Left colon (tissue), 2 donors: ENCODE measurements around the gene CERS5. TPM values are rescaled to one million over a fixed set of nuclear protein-coding genes. Genes with fewer than 3 reads are reported as not detected.
"Not testable (repeated sequence)": the region's sequence is repeated elsewhere in the genome, so short reads cannot be mapped to it uniquely, and the experiment has no call there.

Experiments
- ATAC-seq: fragments of 200-7000 bp; cut with Tn5 transposase; one replicate; pipeline ENCODE4 v1.9.1; 2020; ENCODE audit warnings: mild to moderate bottlenecking, moderate library complexity
- DNase-seq, 2 donors: peaks; one replicate each; pipeline ENCODE4 v3.0.0-alpha.2; 2020
- intact Hi-C, 2 donors: fragments of 100-400 bp; cut with DNase I in 1 of 2; cut with micrococcal nuclease in 1 of 2; formaldehyde crosslinking; loops; one replicate each; pipeline versions ENCODE4 v1.11.2 to v1.14.0; 2022; cut with DNase I, micrococcal nuclease
- total RNA-seq, 2 donors: library from RNA; stranded (reverse); fragmentation: NEBNext Ultra II Directional; extraction: Animal tissue kit (Norgen Biotek cat#: 25700); gene quantifications; one replicate each; pipeline ENCODE4 v1.2.1, GENCODE V29; 2021
- donor health status: DM: no; HTN: no; CAD: no.
- donor health status: DM: yes; HTN: yes; CAD: no.

The CERS5 gene
- total RNA-seq, 2 donors from 2014 or later = 19.7 to 24.8 TPM

DNA sequence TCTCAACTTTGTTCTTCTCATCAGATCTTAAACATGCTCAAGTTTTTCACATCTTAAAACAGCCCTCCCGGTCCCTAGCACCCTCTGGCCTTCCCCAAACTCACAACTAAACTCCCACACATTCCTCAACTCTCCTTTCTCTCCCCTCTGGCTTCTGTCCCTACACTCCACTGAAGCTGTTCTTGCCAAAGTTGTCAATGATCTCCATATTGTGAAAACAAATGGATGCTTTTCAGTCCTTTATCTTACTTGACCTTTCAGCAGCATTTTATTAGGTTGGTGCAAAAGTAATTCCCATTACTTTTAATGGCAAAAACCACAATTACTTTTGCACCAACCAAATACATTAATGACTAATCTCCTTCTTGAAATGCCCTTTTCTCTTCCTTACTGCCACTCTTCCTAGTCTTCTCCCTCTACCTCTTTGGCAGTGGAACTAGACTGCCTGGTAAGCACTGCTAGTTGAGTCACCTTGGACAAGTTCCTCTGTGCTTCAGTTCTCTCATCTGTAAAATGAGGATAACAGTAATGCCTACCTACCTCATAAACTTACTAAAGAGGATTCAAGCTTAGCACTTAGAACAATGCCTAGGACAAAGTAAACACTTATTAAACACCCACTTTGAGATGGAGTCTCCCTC is 16.0 kb downstream of the CERS5 start:
- DNase-seq = no peak
- intact Hi-C loops = no loop called here
- no peak for ATAC-seq

DNA sequence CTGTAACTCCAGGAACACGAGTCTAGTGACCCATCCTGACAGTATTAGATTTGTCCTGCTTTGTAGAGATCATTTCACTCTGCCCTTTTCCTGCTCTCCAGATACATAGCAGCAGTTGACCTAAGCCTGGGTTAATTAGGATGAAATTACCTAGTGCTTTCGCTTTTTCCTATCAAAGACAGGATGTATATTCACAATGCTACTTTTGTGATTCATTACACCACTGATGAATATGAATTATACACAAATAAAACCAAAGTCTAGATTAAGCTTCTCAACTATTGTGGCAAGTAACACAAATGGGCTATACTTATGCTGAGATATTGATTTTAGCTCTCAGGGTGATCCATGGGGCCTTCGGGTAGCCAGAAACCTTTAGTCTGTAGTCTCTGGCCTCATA is 17.9 kb downstream of the CERS5 start:
- DNase-seq (no peak), ATAC-seq (no peak)
- intact Hi-C loops = no loop called here

DNA sequence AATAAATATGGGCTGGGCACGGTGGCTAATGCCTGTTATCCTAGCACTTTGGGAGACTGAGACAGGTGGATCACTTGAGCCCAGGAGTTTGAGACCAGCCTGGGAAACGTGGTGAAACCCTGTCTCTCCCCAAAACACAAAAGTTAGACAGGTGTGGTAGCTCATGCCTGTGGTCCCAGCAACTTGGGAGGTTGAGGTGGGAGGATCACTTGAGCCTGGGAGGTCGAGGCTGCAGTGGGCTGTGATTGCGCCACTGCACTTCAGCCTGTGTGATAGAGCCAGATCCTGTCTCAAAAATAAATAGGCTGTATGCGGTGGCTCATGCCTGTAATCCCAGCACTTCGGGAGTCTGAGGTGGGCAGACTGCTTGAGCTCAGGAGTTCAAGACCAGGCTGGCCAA is 19.2 kb downstream of the CERS5 start:
- intact Hi-C loops, DNase-seq, ATAC-seq: not testable (repeated sequence)

DNA sequence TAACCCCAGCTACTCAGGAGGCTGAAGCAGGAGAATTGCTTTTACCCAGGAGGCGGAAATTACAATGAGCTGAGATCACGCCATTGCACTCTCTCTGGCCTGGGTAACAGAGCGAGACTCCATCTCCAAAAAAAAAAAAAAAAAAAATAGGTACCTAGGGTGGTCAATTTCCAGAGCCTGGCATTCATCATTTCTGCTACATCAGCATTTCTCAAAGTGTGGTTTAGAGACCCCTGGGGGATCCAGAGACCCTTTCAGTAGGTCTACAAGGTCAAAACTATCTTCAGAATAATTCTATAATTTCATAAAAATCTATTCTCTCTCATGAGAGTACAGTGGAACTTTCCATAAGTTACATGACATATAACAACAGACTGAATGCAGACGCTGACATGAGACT is 19.9 kb downstream of the CERS5 start:
- no peak for DNase-seq
- intact Hi-C loops = no loop called here
- ATAC-seq = no peak

DNA sequence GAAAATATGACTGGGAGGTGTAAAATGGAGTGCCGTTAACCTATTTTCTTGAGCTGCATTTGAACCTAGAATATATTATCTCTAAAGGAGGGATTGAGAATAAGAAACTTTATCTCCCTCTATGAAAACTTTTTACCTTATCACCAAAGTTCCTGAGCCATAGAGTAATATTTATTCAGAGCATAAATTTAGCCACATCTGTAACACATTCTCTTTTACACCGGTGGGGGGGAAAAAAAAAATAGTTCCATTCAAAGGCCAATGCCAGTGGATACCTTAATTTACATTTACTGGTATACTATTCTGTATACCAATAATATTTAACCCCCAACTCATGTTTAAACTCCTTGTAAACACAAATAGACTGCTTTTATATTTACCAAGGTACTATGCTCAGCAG is 21.7 kb downstream of the CERS5 start:
- ATAC-seq = no peak
- no peak for DNase-seq
- intact Hi-C loops = no loop called here

DNA sequence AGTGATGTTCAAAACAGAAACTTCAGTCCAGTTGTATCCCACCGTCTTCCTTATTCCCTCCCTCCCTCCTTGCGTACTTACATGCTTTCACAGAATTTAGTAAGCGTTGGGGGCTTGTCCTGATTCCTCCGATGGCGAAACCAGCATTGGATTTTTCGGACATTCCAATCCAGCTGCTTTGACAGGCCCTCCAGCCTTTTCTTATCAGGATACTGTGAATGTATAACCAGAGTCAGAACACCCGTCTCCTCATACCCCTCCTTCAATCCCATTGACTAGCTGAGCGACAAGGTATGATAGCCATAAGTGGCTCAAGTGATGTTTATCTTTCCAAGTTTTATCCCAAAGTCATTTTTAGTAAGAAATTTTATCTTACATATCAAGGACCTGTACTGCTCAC is 24.2 kb downstream of the CERS5 start:
- intact Hi-C loops = no loop called here
- ATAC-seq (no peak), DNase-seq (no peak)

DNA sequence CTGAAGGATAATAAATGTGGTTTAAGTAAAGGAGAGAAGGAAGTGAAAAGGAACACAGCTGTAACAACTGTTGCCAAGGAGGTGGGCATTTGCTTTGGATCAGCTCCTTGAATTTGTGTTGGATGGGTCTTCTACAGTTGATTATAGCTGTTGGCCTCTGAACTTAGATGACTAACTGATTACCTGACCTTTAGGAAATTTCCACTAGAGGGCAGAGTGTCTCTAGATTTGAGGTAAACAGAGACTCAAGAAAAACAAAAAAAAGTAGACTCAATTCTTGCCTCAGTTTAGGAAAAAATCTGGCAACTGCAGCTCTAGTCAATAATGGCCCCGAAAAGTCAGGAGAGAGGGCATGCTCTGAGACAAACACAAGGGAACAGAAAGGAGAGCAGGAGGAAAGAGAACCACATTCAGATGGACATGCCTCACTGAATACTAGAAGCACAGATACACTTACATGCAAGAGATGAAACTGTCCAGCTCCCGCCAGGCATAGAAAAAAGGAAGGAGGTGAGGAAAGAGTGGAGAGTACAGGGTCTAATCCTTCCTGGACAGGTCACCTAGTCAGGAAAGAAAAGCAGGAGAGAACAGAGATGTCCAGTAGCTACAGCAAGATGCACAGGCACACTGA is 34.5 kb downstream of the CERS5 start:
- ATAC-seq (peak; percentile 56), DNase-seq (no peak)
- intact Hi-C loops = no loop called here

DNA sequence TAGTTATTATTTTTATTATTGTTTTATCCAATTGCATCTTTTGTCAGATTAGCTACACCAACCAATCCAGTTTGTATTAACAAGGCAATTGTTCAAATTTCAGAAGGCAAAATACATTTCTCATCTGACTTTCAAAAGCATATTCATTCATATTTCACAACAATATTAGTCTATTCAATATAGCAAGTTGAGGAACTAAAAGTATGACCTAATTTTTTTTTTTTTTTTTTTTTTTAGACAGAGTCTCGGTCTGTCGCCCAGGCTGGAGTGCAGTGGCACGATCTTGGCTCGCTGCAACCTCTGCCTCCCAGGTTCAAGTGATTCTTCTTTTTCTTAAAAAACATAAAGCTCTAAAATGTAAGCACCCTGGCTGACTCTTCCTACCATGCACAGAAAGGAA is 37.9 kb downstream of the CERS5 start:
- no peak for DNase-seq
- intact Hi-C loops = no loop called here
- no peak for ATAC-seq

DNA sequence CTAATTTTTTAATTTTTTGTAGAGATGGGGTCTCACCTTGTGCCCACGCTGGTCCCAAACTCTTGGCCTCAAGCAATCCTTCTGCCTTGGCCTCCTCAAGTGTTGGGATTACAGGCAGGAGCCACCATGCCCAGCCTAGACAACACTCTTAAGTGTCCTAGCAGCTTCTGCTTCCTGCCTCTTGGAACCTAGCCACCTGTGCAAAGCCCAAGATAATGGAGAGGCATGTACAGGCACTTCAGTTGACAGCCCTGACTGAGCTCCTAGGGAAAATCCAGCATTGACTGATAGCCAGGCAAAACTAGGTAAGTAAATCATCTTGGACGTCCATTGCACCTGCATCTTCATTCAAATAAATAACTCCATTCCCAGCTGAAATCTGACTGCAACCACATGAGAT is 39.6 kb downstream of the CERS5 start:
- intact Hi-C loops = no loop called here
- no peak for ATAC-seq

DNA sequence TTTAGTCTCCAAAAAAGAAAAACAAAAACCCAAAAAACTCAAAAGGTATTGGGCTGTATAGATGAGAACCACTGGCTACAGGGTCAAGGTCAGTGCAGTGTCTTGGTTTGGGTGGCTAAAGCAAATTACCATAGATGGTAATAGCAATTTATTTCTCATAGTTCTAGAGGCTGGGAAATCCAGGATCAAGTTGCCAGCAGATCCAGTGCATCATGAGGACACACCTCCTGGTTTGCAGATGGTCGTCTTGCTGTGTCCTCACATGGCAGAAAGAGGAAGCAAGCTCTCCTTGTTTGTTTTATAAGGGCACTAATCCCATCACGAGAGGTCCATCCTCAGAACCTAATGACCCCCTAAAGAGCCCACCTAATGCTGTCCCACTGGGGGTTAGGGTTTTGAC is 44.0 kb downstream of the CERS5 start:
- ATAC-seq (no peak), DNase-seq (no peak)
- intact Hi-C loops = no loop called here

More for the DNA sequence above, 39.6 kb downstream of the CERS5 start:
- DNase-seq = no peak

DNA sequence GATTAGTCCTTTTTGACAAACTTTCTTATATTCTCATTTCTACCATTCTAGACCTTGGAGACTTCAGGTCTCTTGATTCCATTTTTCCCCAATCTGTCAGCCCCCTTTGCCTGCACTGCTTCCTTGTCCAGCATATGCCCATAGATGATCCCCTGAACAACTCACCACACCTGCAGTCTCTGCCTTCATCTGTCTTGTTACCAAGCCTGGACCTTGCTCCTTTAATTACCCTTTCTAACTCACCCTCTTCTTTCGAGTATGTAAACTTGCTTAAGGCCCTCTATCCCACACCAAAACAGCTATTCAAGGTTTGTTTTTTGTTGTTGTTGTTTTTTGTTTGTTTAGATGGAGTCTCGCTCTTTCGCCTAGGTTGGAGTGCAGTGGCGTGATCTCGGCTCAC is 45.5 kb downstream of the CERS5 start:
- DNase-seq (no peak), ATAC-seq (peak; percentile 87)

DNA sequence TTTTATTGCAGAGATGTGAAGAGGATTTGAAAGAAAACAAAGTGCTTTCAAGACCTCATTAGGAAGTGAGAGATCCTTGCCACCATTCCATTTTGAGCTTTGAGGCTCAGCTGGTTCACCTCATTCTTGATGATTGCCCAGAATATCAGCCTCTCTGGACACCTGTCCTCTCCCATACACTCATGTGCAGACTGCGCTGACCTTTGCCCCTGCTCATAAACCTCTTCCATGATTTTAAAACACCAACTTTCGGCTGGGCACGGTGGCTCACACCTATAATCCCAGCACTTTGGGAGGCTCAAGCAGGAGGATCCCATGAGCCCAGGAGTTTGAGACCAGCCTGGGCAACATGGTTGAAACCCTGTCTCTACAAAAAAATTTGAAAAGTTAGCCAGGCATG is 46.2 kb downstream of the CERS5 start:
- DNase-seq = peak in 1 of 2 donors; percentile 41
- peak; percentile 68 for ATAC-seq
- intact Hi-C loops = no loop called here

More for the DNA sequence above, 45.5 kb downstream of the CERS5 start:
- intact Hi-C loops = no loop called here

DNA sequence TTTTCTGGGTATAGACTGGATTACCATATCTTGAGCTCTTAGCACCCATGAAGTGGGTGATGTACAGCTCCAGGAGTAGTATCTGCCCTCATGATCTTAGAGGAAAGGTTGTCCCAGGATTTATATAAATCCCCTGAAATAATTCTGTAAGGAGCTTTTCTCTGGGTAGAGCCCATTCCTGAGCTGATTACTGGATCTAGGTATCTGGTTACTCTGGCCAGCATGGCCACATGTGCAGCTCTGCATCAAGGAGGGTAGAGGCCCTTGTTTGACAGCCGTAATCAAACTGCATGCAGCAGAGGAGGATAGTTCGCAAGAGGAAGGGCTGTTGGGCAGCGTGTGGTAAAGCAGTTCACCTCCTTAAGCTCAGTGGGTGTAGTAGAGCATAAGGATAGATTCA is 46.6 kb downstream of the CERS5 start:
- DNase-seq = no peak
- intact Hi-C loops = no loop called here
- peak; percentile 26 for ATAC-seq

DNA sequence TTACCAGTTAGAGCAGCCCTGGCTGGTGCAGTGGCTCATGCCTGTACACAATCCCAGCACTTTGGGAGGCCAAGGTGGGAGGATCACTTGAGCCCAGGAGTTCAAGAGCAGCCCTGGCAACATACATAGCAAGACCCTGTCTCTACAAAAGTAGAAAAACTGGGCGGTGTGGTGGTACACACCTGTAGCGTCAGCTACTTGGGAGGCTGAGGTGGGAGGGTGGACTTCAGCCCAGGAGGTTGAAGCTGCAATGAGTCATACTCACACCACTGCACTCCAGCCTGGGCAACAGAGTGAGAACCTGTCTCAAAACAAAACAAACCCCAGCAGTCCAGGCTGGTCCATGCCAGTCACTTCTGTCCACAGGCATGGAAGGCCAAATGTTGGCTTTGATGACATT is 47.8 kb downstream of the CERS5 start:
- ATAC-seq (peak; percentile 38), DNase-seq (no peak)
- intact Hi-C loops = no loop called here

DNA sequence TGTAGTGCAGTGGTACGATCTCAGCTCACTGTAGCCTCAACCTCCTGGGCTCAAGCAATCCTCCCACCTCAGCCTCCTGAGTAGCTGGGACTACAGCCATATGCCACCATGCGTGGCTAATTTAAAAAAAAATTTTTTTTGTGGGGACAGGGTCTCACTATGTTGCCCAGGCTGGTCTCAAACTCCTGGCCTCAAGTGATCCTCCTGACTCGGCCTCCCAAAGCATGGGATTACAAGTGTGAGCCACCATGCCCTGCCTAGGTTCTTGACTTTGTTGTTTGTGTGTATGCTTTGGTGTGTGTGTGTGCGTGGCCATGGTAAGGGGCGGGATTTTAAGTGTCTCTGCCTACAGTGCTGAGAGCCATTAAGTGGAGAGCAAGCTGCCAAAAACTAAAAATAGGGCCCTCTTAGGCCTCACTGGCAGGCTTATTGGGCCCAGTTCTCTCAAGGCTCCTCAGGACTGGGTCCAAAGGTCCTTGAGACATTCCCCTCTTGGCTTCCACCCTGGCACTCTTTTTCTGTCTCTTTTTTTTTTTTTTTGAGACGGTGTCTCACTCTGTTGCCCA is 50.0 kb downstream of the CERS5 start:
- ATAC-seq (no peak), DNase-seq (no peak)
- intact Hi-C loops = no loop called here

DNA sequence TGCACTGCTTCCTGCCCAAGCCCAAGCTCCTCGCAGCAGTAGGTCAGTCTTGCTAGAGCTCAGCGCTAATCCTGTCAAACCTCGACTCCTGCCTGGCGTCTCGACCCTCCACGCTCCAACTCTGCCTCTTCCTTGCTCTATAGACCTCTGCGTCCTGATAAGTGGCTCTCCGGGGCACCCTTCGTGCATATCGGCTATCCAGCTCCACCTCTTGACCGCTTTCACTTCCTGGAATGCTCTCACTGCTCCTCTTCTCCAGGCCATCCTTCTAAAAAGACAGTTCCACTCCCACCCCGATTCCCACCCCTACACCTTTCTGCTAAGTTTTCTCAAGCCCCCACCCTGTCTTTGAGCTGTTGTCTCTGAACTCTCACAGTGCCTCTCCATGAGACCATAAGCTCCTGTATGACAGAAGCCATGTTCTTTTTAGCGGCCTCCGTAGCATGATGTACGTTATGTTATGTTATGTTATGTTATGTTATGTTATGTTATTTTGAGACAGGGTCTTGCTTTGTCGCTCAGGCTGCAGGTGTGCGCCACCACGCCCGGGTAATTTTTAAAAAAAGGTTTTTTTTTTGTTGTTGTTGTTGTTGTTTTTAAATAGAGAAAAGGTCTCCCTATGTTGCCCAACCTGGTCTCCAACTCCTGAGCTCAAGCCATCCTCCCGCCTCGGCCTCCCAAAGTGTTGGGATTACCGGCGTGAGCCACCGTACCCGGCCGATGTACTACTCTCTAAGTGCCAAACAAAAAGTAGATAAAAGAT is 54.5 kb downstream of the CERS5 start:
- intact Hi-C loops = no loop called here
- DNase-seq = no peak
- ATAC-seq = peak; percentile 21

DNA sequence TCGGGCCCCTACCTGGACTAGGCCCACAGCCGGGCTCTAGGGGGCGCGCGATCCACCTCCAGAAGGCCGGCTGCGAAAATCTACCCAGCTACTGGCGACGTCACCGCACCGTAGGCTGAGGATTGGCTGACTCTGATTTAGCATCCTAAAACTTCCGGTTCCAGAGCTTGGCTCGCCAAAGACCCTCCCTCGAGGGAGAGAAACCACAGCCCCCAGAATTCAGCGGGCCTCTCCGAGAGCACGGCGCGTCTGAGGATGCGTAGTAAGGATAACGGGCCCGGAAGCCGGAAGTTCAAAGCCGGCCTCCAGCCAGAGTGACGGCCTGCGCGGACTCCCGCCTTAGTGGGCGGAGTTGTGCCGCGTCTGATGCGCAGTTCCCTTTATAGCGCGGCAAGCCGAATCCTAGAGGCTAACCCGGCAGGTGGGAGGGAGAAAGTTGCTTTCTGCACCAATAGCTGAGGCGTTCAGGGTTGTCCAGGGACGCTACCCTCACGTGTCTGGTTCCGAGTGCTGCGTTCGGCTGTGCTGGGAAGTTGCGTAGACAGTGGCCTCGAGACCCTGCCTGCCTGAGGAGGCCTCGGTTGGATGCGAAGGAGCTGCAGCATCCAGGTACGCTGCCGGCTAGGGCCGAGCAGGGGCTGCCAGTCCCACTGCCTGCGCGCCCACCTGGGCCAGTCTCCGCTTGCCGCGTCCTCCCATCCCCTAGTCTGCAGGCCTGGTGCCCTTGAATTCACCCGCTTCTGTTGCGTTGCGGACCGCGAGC is 55.3 kb downstream of the CERS5 start, which contains the start of gene COX14:
TSS of gene COX14 (plus strand) at position 544 of the 763 bp plus-strand sequence. CDS start 7,808 bp downstream, outside the sequence.
- intact Hi-C loops = no loop called here
- peak; percentile 99 for DNase-seq
- ATAC-seq = peak; percentile 72

DNA sequence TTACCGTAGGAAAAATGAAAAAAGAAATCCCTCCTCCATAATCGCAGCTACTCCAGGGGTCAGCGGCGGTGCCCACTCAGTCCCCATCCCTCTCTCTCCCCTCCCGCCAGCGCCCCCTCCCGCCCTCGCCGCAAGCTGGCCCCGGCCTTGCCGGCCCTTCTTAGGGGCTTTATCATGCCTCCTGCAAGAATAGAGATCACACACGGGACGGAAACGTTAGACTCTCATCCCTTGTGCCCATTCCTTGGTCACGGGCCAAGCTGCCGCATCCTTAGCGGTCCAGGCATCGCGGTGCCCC is 55.8 kb downstream of the CERS5 start:
- DNase-seq (no peak), ATAC-seq (no peak)
- intact Hi-C loops = no loop called here

DNA sequence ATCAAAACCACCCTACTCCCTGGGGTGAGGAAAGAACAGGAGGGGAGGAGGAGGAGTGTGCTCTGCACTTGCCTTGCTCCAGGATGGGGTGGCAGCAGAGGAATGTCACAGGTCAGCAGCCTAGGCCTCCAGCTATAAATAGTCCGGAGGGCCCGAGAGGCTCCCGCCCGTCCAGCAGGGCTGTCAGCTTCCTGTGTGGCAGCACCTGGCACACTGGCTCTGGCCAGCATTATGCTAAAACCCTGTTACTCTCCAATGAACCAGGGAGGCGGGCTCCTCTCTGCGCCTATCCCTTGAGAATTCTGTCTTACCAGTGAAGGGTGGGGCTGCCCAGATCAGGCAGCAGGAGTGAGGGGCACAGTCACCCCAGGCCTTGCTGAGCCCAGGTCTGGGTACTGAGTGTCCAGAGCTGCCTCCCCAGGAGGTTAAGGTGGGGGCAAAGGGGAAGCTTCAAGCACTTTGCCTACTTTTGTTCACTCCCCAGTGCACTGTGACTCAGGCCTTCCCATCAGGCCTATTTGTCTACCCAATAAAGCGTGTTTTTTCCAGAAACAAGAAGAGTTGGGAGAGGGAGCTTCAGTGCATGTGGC is 56.3 kb downstream of the CERS5 start:
- ATAC-seq = peak; percentile 48
- intact Hi-C loops = no loop called here
- peak; percentile 72 to 86 for DNase-seq
